GM10248 (cell line): ENCODE measurements around the gene DUSP2.

Source experiments
- CTCF ChIA-PET: fragments of 300-600 bp; sonication (Branson Sonifier 250); formaldehyde crosslinking; extraction: SDS; loops from one replicate; lab custom pipeline; 2021; ENCODE audit warnings: antibody characterized with exemption; lab: Yijun Ruan, JAX
- POLR2A ChIA-PET: fragments of 350-650 bp; sonication (Branson Sonifier 250); formaldehyde crosslinking; extraction: SDS; loops from one replicate; lab custom pipeline; 2020; ENCODE audit warnings: antibody characterized with exemption; lab: Yijun Ruan, JAX
- DNase-seq: peaks from one replicate; pipeline ENCODE4 v3.0.0; 2012; ENCODE audit errors: extremely low spot score
- CTCF ChIP-seq: IDR thresholded peaks from 2 replicates; pipeline ENCODE4 v1.5.1; 2012; ENCODE audit warnings: mild to moderate bottlenecking, low read depth; ENCODE audit errors: extremely low read depth, missing control alignments, control extremely low read depth

Gene DUSP2

GRCh38 chr2:96184989-96185388 lies 39.7 kb upstream of the DUSP2 start:
- TF ChIP-seq CTCF, result no peak
- DNase-seq, result no peak
- POLR2A ChIA-PET, result no interaction called here
- CTCF ChIA-PET, result interaction anchor here (1.2 to 7.0 kb wide), 3 partner anchors 10 to 46 kb away, joined by 3 to 51 read pairs (median 46); partner anchors contain the start of gene ASTL

GRCh38 chr2:96184188-96184587 lies 38.9 kb upstream of the DUSP2 start:
- ChIA-PET POLR2A (no interaction called here), CTCF (interaction anchor here (5.4 to 7.0 kb wide), 2 partner anchors 10 to 45 kb away, joined by 46 to 51 read pairs; partner anchors contain the start of gene ASTL)
- no peak for TF ChIP-seq CTCF
- no peak for DNase-seq

GRCh38 chr2:96181529-96181928 lies 36.3 kb upstream of the DUSP2 start:
- CTCF ChIA-PET, result interaction anchor here (0.9 to 7.0 kb wide), 4 partner anchors 7 to 373 kb away, joined by 3 to 51 read pairs (median 24); partner anchors contain the start of gene ASTL
- no peak for TF ChIP-seq CTCF
- DNase-seq, result no peak
- POLR2A ChIA-PET, result interaction anchor here (1.1 kb wide), 1 partner anchor 9 kb away, joined by 4 read pairs; no protein-coding TSS in a partner anchor

- no peak for DNase-seq
- POLR2A ChIA-PET, result interaction anchor here (1.1 kb wide), 1 partner anchor 10 kb away, joined by 4 read pairs; no protein-coding TSS in a partner anchor
- no peak for TF ChIP-seq CTCF
- CTCF ChIA-PET, result interaction anchor here (0.8 to 5.4 kb wide), 6 partner anchors 16 to 188 kb away, joined by 3 to 46 read pairs (median 4); partner anchors contain the start of gene ASTL
These were observed 35.3 kb upstream of the DUSP2 start for GRCh38 chr2:96180521-96180920.

GRCh38 chr2:96180002-96180401 lies 34.8 kb upstream of the DUSP2 start:
- CTCF ChIA-PET, result interaction anchor here (0.8 to 5.4 kb wide), 5 partner anchors 17 to 187 kb away, joined by 3 to 46 read pairs (median 4); partner anchors contain the start of gene ASTL
- DNase-seq, result no peak
- POLR2A ChIA-PET, result no interaction called here
- no peak for TF ChIP-seq CTCF

GRCh38 chr2:96176661-96177060 lies 31.4 kb upstream of the DUSP2 start:
- no peak for TF ChIP-seq CTCF
- no peak for DNase-seq
- ChIA-PET POLR2A (interaction anchor here (3.4 kb wide), 1 partner anchor 38 kb away, joined by 57 read pairs; the partner anchor contains the start of gene ASTL), CTCF (interaction anchor here (1.1 to 24.9 kb wide), 9 partner anchors 8 to 84 kb away, joined by 3 to 658 read pairs (median 19); partner anchors contain the start of genes ASTL and DUSP2)
